H1 (cell line): ENCODE results near the gene YTHDC2.

Source experiments
- BRCA1 ChIP-seq: IDR thresholded peaks from 2 replicates; pipeline ENCODE4 v1.6.1; 2012; ENCODE audit warnings: low read depth, low read length, improper control_type of control experiment
- EZH2 ChIP-seq: fragments of 200-600 bp; sonication (generic); IDR thresholded peaks from 2 replicates; pipeline ENCODE4 v1.7.1; 2012; ENCODE audit warnings: low read depth, mild to moderate bottlenecking, moderate library complexity, low read length, inconsistent platforms; ENCODE audit not compliant: severe bottlenecking
- POLR2AphosphoS5 ChIP-seq: IDR thresholded peaks from 2 replicates; pipeline ENCODE4 v1.6.1; 2011; ENCODE audit warnings: low read depth, low read length
- RAD21 ChIP-seq, 2 experiments: IDR thresholded peaks in 1 of 2; conservative IDR thresholded peaks in 1 of 2; 2 replicates each; pipeline ENCODE4 v1.6.1; 2011; ENCODE audit warnings: low read depth in 2 of 2, low read length in 2 of 2, improper control_type of control experiment in 1 of 2, inconsistent platforms in 1 of 2, mild to moderate bottlenecking in 1 of 2, moderate library complexity in 1 of 2
- RXRA ChIP-seq: IDR thresholded peaks from 2 replicates; pipeline ENCODE4 v1.6.1; 2011; ENCODE audit warnings: low read depth, mild to moderate bottlenecking, low read length, moderate library complexity; ENCODE audit not compliant: insufficient read depth
- TAF1 ChIP-seq: IDR thresholded peaks from 2 replicates; pipeline ENCODE4 v1.6.1; 2011; ENCODE audit warnings: mild to moderate bottlenecking, low read depth, low read length
- TF ChIP-seq, protein P1 (sequence below): IDR thresholded peaks from 2 replicates; pipeline ENCODE4 v1.6.1; 2011; ENCODE audit warnings: low read length, improper control_type of control experiment

DNA sequence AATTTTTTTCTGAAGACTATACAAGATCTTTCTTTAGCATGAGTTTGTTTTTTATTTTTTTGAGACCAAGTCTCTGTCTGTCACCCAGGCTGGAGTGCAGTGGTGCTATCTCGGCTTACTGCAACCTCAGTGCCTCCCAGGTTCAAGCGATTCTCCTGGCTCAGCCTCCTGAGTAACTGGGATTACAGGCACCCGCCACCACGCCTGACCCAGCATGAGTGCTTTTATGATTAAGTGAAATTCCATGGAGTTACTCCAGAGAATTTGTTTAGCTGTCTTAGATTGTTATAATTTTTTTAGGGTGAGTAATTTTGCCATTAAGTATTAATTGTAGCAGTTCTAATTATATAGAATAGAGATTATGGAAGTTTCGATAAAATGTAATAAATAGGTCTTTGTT is 14.3 kb downstream of the YTHDC2 start:
- TF ChIP-seq RAD21 (IDR thresholded peaks at IDR 0.05 in 1 of 2, conservative IDR thresholded peaks at IDR 0.05 in 1 of 2; ENCODE audit: low read depth in 2 of 2, low read length in 2 of 2) (no peak), TAF1 (no peak), EZH2 (no peak), RXRA (no peak), BRCA1 (no peak), POLR2AphosphoS5 (no peak)
- TF ChIP-seq, protein P1, sequence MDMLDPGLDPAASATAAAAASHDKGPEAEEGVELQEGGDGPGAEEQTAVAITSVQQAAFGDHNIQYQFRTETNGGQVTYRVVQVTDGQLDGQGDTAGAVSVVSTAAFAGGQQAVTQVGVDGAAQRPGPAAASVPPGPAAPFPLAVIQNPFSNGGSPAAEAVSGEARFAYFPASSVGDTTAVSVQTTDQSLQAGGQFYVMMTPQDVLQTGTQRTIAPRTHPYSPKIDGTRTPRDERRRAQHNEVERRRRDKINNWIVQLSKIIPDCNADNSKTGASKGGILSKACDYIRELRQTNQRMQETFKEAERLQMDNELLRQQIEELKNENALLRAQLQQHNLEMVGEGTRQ = no peak
